ENCODE results near the gene PDE4A.

DNA sequence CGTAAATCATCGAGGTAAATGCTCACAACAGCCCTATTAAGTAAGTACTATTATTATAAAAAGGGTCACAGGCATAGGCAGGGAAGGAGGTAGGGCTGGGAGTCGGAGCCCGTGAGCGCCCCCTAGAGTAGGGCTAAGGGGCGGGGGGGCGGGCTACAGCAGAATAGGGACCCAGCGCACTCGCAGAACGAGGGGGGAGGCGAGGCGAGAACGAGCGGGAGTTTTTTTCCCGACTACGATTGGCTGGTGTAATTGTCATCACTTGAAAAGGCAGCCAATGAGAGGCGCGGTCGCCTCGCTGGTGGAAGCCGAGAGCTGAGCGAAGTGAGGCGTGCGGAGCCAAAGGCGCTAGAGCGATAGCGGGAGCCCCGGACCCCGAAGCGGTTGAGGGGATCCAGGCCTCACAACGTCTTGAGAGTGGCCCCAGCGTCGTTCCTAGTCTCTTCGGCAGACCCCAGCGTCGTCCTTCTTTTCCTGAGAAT is 58.6 kb downstream of the PDE4A start:
- TF ChIP-seq, protein P1, sequence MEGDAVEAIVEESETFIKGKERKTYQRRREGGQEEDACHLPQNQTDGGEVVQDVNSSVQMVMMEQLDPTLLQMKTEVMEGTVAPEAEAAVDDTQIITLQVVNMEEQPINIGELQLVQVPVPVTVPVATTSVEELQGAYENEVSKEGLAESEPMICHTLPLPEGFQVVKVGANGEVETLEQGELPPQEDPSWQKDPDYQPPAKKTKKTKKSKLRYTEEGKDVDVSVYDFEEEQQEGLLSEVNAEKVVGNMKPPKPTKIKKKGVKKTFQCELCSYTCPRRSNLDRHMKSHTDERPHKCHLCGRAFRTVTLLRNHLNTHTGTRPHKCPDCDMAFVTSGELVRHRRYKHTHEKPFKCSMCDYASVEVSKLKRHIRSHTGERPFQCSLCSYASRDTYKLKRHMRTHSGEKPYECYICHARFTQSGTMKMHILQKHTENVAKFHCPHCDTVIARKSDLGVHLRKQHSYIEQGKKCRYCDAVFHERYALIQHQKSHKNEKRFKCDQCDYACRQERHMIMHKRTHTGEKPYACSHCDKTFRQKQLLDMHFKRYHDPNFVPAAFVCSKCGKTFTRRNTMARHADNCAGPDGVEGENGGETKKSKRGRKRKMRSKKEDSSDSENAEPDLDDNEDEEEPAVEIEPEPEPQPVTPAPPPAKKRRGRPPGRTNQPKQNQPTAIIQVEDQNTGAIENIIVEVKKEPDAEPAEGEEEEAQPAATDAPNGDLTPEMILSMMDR (IDR thresholded peaks at IDR 0.05), result peak in 5 of 6 experiments; percentile 7 to 70 (median 41)
- TF ChIP-seq POLR2A (IDR thresholded peaks at IDR 0.05), result peak in 1 of 2 donors; percentile 19

All from adrenal gland (tissue), 5 donors.